ENCODE data around the gene DYNC1I1. TPM values are rescaled to one million over a fixed set of nuclear protein-coding genes. Genes with fewer than 3 reads are reported as not detected.

Gene DYNC1I1
- total and polyA plus RNA-seq, 2 donors (not counting 3 experiments of a cell fraction or from before 2014, with no cell fraction given) = 1.8 to 3.6 TPM

- Histone ChIP-seq H3K9me3 (replicated peaks; ENCODE audit: control insufficient read depth, insufficient read depth, low read length) (no peaks in the 10 kb centered on the region), H3K27ac (ENCODE audit: insufficient read depth, low read depth, low read length) (no peak overlapping the region), H3K9ac (replicated peaks; ENCODE audit: extremely low read depth, insufficient read depth, low read length) (no peak overlapping the region), H4K20me1 (replicated peaks; ENCODE audit: control insufficient read depth, extremely low read depth, insufficient read depth, low read length) (no peaks in the 10 kb centered on the region), H3K4me3 (replicated peaks in 1 of 3; ENCODE audit: insufficient read depth in 1 of 3, low read depth in 1 of 3, low read length in 3 of 3) (no peak overlapping the region), H3K27me3 (ENCODE audit: control insufficient read depth in 2 of 2, insufficient read depth in 2 of 2, low read length in 2 of 2) (no peaks in the 10 kb centered on the region), H2AFZ (ENCODE audit: low read depth, low read length) (peak overlapping the region; percentile 42), H3K9me1 (replicated peaks; ENCODE audit: control insufficient read depth, extremely low read depth, insufficient read depth, low read length) (no peaks in the 10 kb centered on the region), H3K79me2 (ENCODE audit: control insufficient read depth, insufficient read depth, low read length) (no peaks in the 10 kb centered on the region), H3K4me2 (ENCODE audit: insufficient read depth, low read length) (no peak overlapping the region), H3K4me1 (ENCODE audit: control insufficient read depth, extremely low read depth, insufficient read depth, low read length) (no peaks in the 10 kb centered on the region), H3K36me3 (ENCODE audit: control insufficient read depth in 2 of 2, extremely low read depth in 1 of 2, insufficient read depth in 2 of 2, low read length in 2 of 2) (no peaks in the 10 kb centered on the region)
- ChIA-PET CTCF (no interaction called here), POLR2A (interaction anchor here (0.6 kb wide), 1 partner anchor 53 kb away, joined by 3 read pairs; no protein-coding TSS in a partner anchor)
- BruUV-seq (replicated peaks) = no TSS peak
- DNase-seq (ENCODE audit: low read depth, low spot score) (peak; percentile 32), FAIRE-seq (no peak)
- TF ChIP-seq GATA2 (IDR thresholded peaks at IDR 0.05; ENCODE audit: insufficient read depth, insufficient read length, low read depth, low read length) = no peak
- TF ChIP-seq, protein P1, sequence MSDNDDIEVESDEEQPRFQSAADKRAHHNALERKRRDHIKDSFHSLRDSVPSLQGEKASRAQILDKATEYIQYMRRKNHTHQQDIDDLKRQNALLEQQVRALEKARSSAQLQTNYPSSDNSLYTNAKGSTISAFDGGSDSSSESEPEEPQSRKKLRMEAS (IDR thresholded peaks at IDR 0.05; ENCODE audit: insufficient read depth, insufficient read length) = no peak
- TF ChIP-seq JUN (IDR thresholded peaks at IDR 0.05; ENCODE audit: borderline replicate concordance, insufficient read depth, insufficient read length, low read depth) = no peak
- TF ChIP-seq FOS (IDR thresholded peaks at IDR 0.05; ENCODE audit: borderline replicate concordance, insufficient read depth, low read length) = no peak
- TF ChIP-seq MYC (IDR thresholded peaks at IDR 0.05; ENCODE audit: low read depth, low read length) = no peak
- no peak for TF ChIP-seq EZH2 (IDR thresholded peaks at IDR 0.05; ENCODE audit: borderline replicate concordance, low read depth, low read length, severe bottlenecking)
- no peak for TF ChIP-seq POLR2A (IDR thresholded peaks at IDR 0.05; ENCODE audit: low read depth, low read length)
- TF ChIP-seq, protein P2, sequence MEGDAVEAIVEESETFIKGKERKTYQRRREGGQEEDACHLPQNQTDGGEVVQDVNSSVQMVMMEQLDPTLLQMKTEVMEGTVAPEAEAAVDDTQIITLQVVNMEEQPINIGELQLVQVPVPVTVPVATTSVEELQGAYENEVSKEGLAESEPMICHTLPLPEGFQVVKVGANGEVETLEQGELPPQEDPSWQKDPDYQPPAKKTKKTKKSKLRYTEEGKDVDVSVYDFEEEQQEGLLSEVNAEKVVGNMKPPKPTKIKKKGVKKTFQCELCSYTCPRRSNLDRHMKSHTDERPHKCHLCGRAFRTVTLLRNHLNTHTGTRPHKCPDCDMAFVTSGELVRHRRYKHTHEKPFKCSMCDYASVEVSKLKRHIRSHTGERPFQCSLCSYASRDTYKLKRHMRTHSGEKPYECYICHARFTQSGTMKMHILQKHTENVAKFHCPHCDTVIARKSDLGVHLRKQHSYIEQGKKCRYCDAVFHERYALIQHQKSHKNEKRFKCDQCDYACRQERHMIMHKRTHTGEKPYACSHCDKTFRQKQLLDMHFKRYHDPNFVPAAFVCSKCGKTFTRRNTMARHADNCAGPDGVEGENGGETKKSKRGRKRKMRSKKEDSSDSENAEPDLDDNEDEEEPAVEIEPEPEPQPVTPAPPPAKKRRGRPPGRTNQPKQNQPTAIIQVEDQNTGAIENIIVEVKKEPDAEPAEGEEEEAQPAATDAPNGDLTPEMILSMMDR (IDR thresholded peaks at IDR 0.05; ENCODE audit: extremely low read depth in 1 of 2, insufficient read depth in 1 of 2, low read depth in 1 of 2, low read length in 2 of 2) = no peak
- TF ChIP-seq POLR2AphosphoS5 (IDR thresholded peaks at IDR 0.05; ENCODE audit: insufficient read depth, low read depth, low read length) = no peak
- dilution Hi-C loops (cut with MboI; ENCODE audit: extremely low pct_ligation_motif_present, low sequenced_read_pairs) (no loop called here), intact Hi-C loops (cut with micrococcal nuclease) (no loop called here)
These were observed 45.7 kb downstream of the DYNC1I1 start for GRCh38 chr7:95817866-95818640.
